Parathyroid adenoma (tissue), 2 donors: Measurements from ENCODE around the gene ZNF277.

Experiments used
- H2AFZ ChIP-seq: fragments of 300-600 bp; sonication (generic); one replicate; pipeline ENCODE4 v1.7.0; 2017; ENCODE audit warnings: antibody characterized with exemption, mild to moderate bottlenecking
- H3K27ac ChIP-seq: fragments of 300-600 bp; sonication (generic); one replicate; pipeline ENCODE4 v1.7.0; 2017
- H3K27me3 ChIP-seq: fragments of 300-600 bp; sonication (generic); one replicate; pipeline ENCODE4 v1.7.0; 2017; ENCODE audit warnings: low read length; ENCODE audit not compliant: control insufficient read depth, insufficient read depth
- H3K36me3 ChIP-seq: fragments of 300-600 bp; sonication (generic); one replicate; pipeline ENCODE4 v1.7.0; 2017; ENCODE audit warnings: low read length; ENCODE audit not compliant: control insufficient read depth, insufficient read depth
- H3K4me1 ChIP-seq: fragments of 300-600 bp; sonication (generic); one replicate; pipeline ENCODE4 v1.7.0; 2017; ENCODE audit warnings: control low read depth
- H3K4me2 ChIP-seq: fragments of 300-600 bp; sonication (generic); one replicate; pipeline ENCODE4 v1.7.0; 2017; ENCODE audit warnings: low read length
- H3K4me3 ChIP-seq: fragments of 300-600 bp; sonication (generic); one replicate; pipeline ENCODE4 v1.7.0; 2017; ENCODE audit warnings: low read depth, low read length
- H3K79me2 ChIP-seq: fragments of 300-600 bp; sonication (generic); one replicate; pipeline ENCODE4 v1.7.0; 2017; ENCODE audit warnings: control low read depth
- H3K9ac ChIP-seq: fragments of 300-600 bp; sonication (generic); one replicate; pipeline ENCODE4 v1.7.0; 2017; ENCODE audit warnings: mild to moderate bottlenecking
- H3K9me3 ChIP-seq: fragments of 300-600 bp; sonication (generic); one replicate; pipeline ENCODE4 v1.7.0; 2017; ENCODE audit warnings: low read length; ENCODE audit not compliant: control insufficient read depth
- TF ChIP-seq, protein P1 (sequence below): fragments of 300-600 bp; sonication (generic); IDR thresholded peaks from one replicate; pipeline ENCODE4 v1.7.0; 2017; ENCODE audit warnings: antibody characterized with exemption, mild to moderate bottlenecking
- donor health status: primary hyperparathyroidism.

ZNF277 gene, protein sequence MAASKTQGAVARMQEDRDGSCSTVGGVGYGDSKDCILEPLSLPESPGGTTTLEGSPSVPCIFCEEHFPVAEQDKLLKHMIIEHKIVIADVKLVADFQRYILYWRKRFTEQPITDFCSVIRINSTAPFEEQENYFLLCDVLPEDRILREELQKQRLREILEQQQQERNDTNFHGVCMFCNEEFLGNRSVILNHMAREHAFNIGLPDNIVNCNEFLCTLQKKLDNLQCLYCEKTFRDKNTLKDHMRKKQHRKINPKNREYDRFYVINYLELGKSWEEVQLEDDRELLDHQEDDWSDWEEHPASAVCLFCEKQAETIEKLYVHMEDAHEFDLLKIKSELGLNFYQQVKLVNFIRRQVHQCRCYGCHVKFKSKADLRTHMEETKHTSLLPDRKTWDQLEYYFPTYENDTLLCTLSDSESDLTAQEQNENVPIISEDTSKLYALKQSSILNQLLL

DNA sequence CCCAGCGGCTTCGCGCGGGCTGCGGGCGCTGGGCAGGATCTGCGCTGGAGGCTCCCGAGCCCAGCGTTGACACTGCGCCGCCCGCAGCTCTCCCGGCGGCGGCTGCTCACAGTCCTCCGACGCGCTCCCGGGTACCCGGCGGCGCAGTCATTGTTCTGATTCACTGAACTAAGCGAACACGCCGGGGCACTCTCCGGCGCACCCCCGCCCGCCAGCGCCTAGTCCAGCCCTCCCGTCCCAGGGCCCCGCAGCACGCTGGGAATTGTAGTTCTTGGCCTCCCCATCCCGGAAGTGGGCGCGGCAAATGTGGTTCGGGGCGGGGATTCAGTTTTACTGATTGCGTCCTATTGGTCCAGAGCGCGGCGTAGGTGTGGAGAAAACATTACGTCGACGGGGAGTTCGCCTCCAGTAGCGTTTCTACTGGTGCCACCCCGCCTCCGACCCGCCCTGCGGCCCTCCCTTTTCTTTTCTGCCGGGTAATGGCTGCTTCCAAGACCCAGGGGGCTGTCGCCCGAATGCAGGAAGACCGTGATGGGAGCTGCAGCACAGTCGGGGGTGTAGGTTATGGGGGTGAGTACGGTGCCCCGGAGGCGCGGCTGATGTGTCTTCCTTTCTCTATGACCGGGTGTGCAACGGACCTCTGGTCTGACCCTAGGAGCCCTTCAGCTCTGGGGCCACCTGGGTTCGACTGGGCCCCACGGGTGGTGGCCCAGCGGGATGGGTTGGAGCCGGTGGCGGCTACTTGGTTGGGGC is at the start of gene ZNF277, which contains the start of gene DOCK4:
ZNF277 (plus strand) TSS at position 458 of the 753 bp plus-strand sequence; CDS start at position 480, 22 bp downstream.
DOCK4 (minus strand) TSS at position 162 of the 753 bp plus-strand sequence. CDS start 261 bp downstream, outside the sequence.
- H3K9me3 ChIP-seq: no peaks in the 10 kb centered on the region
- peak within 1 kb of the TSS; percentile 91 for H3K4me2 ChIP-seq
- H3K79me2 ChIP-seq: peaks cover 19% of the 10 kb centered on the region
- no peaks in the 10 kb centered on the region for H3K4me1 ChIP-seq
- TF ChIP-seq, protein P1, sequence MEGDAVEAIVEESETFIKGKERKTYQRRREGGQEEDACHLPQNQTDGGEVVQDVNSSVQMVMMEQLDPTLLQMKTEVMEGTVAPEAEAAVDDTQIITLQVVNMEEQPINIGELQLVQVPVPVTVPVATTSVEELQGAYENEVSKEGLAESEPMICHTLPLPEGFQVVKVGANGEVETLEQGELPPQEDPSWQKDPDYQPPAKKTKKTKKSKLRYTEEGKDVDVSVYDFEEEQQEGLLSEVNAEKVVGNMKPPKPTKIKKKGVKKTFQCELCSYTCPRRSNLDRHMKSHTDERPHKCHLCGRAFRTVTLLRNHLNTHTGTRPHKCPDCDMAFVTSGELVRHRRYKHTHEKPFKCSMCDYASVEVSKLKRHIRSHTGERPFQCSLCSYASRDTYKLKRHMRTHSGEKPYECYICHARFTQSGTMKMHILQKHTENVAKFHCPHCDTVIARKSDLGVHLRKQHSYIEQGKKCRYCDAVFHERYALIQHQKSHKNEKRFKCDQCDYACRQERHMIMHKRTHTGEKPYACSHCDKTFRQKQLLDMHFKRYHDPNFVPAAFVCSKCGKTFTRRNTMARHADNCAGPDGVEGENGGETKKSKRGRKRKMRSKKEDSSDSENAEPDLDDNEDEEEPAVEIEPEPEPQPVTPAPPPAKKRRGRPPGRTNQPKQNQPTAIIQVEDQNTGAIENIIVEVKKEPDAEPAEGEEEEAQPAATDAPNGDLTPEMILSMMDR: no peak
- H3K27ac ChIP-seq: peak within 1 kb of the TSS; percentile 64
- H3K4me3 ChIP-seq: peak within 1 kb of the TSS; percentile 92
- H2AFZ ChIP-seq: peak within 1 kb of the TSS; percentile 88
- H3K36me3 ChIP-seq: no peaks in the 10 kb centered on the region
- peak within 1 kb of the TSS; percentile 41 for H3K9ac ChIP-seq
- no peaks in the 10 kb centered on the region for H3K27me3 ChIP-seq

DNA sequence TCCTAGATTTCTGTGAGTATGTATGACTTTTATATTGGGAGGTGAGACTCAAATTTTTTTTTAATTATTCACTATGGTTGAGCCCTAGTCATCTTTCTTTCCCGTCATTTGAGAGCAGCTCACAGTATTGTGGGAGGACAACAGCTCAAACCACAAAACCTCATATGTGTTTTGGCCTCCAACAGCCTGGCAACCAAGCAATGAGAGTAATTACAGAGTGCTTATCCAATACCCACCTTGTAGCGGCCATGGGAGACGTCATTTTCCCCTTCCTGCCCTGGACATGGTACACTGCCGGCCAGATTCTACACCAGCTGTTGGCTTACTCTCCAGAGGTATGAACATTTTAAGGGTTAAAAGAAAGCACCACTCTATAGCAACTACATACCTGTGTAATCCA is 49.4 kb upstream of the ZNF277 start:
- no peaks in the 10 kb centered on the region for H3K79me2 ChIP-seq
- TF ChIP-seq, protein P1: no peak

DNA sequence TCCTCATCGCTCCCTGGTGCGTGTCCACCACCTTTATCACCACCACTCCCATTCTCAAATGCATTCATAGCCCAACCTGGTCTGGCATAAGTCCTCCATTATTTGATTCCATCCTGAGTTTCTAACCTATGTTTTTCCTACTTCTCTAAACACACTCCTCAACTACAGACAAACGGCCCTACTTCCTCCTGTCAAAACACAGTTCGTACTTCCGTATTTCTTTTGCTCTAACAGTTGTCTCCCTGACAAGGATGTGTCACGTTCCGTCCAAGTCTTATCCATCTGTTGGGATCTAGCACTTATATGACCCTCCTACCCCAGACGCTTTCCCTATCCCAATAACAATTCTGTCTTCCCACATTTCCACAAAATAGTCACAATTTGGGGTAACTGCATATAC is 47.1 kb upstream of the ZNF277 start:
- no peaks in the 10 kb centered on the region for H3K4me1 ChIP-seq
- no peak overlapping the region for H3K27ac ChIP-seq
- TF ChIP-seq, protein P1: no peak

More for the DNA sequence above, 49.4 kb upstream of the ZNF277 start:
- no peaks in the 10 kb centered on the region for H3K36me3 ChIP-seq
- no peak overlapping the region for H3K4me2 ChIP-seq
- no peaks in the 10 kb centered on the region for H3K9me3 ChIP-seq
- no peak overlapping the region for H3K9ac ChIP-seq
- no peaks in the 10 kb centered on the region for H3K27me3 ChIP-seq
- H2AFZ ChIP-seq: no peak overlapping the region
- H3K4me3 ChIP-seq: no peak overlapping the region
- no peaks in the 10 kb centered on the region for H3K4me1 ChIP-seq
- no peak overlapping the region for H3K27ac ChIP-seq

DNA sequence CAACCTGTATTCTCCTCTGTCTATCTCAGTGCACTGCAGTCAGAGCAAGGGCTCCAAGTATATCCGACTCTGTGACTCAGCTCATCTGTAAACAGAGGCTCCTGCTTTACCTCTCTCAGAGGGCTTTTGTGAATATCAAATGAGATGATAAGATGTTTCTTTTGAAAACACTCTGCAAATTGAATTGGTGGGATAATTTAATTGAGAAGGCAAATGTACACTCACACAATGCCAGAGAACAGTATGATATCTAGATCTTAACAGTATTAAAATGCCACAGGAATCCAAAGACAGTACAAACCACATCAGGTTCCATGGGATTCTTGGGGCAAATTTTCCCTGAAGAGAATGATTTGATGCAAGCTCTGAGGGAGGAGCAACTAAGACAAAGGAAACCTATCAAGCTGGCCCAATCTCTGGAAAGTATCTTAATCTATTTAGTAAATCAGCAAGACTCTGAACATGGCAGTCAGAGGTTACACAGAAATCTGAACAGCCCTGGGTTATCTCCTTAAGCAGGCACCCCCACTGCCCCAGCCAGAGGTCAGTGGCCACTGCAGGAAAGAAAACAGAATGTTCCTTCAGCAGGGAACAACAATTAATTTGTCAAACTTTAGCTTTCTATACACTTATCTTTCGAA is 46.2 kb upstream of the ZNF277 start:
- no peak overlapping the region for H3K4me3 ChIP-seq
- H3K36me3 ChIP-seq: no peaks in the 10 kb centered on the region
- H3K4me2 ChIP-seq: no peak overlapping the region
- no peaks in the 10 kb centered on the region for H3K9me3 ChIP-seq
- TF ChIP-seq, protein P1: no peak
- H3K27ac ChIP-seq: no peak overlapping the region
- no peaks in the 10 kb centered on the region for H3K79me2 ChIP-seq
- peak overlapping the region; percentile 40 for H2AFZ ChIP-seq
- H3K27me3 ChIP-seq: no peaks in the 10 kb centered on the region
- H3K9ac ChIP-seq: no peak overlapping the region
- H3K4me1 ChIP-seq: no peaks in the 10 kb centered on the region

More for the DNA sequence above, 47.1 kb upstream of the ZNF277 start:
- H3K4me3 ChIP-seq: no peak overlapping the region
- no peaks in the 10 kb centered on the region for H3K27me3 ChIP-seq
- no peak overlapping the region for H2AFZ ChIP-seq
- no peaks in the 10 kb centered on the region for H3K36me3 ChIP-seq
- H3K9me3 ChIP-seq: no peaks in the 10 kb centered on the region
- H3K4me2 ChIP-seq: no peak overlapping the region
- no peak overlapping the region for H3K9ac ChIP-seq
- H3K79me2 ChIP-seq: no peaks in the 10 kb centered on the region
